Measurements from ENCODE around the gene UBE2V1. TPM values are rescaled to one million over a fixed set of nuclear protein-coding genes. Genes with fewer than 3 reads are reported as not detected.
A peak's percentile ranks its signal among the peaks of the same experiment; 100 is the strongest.

UBE2V1 gene
- total and polyA plus RNA-seq, 2 of the 13 experiments (the other 11 are each of a cell fraction or from before 2014, with no cell fraction given) = 81.3 to 132 TPM

DNA sequence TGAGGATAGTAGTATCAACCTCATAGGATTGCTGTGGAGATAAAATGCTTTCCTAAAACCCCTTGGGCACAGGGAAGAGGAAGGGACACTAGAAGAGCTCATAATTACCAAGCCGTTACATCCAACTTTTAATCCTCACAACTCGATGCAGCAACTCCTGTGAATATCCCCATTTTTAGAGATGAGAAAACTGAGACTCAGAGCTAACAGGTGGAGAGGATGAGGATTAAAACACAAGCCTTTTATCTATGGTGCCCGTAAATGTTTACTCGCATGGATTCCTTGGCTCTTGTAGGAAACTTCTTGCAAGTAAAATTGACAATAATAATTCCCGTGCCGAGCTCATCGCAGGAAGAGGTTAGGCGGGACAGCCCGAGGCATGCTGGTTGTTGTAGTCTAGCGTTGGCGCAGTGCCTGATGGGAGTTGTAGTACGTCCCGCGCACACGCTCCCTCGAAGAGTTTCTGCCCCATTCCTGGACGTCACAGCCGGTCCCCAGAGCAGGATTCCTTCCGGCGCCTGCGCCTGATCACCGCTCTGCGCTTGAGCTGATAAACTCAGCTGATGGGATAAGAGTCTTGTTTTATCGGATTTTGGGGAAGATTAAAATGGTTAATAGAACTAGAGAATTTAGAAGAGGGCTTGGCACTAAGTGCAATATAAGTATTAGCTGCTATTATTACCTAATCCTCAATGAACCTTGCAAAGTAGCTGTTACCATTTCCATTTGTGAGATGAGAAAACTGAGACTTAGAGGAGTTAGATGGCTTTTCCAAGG lies 2.8 kb upstream of the UBE2V1 start (continued):
- TF ChIP-seq, protein P1, sequence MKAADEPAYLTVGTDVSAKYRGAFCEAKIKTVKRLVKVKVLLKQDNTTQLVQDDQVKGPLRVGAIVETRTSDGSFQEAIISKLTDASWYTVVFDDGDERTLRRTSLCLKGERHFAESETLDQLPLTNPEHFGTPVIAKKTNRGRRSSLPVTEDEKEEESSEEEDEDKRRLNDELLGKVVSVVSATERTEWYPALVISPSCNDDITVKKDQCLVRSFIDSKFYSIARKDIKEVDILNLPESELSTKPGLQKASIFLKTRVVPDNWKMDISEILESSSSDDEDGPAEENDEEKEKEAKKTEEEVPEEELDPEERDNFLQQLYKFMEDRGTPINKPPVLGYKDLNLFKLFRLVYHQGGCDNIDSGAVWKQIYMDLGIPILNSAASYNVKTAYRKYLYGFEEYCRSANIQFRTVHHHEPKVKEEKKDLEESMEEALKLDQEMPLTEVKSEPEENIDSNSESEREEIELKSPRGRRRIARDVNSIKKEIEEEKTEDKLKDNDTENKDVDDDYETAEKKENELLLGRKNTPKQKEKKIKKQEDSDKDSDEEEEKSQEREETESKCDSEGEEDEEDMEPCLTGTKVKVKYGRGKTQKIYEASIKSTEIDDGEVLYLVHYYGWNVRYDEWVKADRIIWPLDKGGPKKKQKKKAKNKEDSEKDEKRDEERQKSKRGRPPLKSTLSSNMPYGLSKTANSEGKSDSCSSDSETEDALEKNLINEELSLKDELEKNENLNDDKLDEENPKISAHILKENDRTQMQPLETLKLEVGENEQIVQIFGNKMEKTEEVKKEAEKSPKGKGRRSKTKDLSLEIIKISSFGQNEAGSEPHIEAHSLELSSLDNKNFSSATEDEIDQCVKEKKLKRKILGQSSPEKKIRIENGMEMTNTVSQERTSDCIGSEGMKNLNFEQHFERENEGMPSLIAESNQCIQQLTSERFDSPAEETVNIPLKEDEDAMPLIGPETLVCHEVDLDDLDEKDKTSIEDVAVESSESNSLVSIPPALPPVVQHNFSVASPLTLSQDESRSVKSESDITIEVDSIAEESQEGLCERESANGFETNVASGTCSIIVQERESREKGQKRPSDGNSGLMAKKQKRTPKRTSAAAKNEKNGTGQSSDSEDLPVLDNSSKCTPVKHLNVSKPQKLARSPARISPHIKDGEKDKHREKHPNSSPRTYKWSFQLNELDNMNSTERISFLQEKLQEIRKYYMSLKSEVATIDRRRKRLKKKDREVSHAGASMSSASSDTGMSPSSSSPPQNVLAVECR (CRISPR knock-in tag; IDR thresholded peaks at IDR 0.05; ENCODE audit: borderline replicate concordance) = peak; percentile 81; the same call in 1 of the 2 replicates
- TF ChIP-seq TARDBP (CRISPR knock-in tag; IDR thresholded peaks at IDR 0.05) (peak; percentile 88), KLF9 (CRISPR knock-in tag; IDR thresholded peaks at IDR 0.05; ENCODE audit: low read depth) (peak; percentile 83; the same call in 1 of the 2 replicates)
- TF ChIP-seq, protein P2, sequence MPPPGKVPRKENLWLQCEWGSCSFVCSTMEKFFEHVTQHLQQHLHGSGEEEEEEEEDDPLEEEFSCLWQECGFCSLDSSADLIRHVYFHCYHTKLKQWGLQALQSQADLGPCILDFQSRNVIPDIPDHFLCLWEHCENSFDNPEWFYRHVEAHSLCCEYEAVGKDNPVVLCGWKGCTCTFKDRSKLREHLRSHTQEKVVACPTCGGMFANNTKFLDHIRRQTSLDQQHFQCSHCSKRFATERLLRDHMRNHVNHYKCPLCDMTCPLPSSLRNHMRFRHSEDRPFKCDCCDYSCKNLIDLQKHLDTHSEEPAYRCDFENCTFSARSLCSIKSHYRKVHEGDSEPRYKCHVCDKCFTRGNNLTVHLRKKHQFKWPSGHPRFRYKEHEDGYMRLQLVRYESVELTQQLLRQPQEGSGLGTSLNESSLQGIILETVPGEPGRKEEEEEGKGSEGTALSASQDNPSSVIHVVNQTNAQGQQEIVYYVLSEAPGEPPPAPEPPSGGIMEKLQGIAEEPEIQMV (CRISPR knock-in tag; IDR thresholded peaks at IDR 0.05; ENCODE audit: low read depth) = peak; percentile 67; the same call in 1 of the 2 replicates

DNA sequence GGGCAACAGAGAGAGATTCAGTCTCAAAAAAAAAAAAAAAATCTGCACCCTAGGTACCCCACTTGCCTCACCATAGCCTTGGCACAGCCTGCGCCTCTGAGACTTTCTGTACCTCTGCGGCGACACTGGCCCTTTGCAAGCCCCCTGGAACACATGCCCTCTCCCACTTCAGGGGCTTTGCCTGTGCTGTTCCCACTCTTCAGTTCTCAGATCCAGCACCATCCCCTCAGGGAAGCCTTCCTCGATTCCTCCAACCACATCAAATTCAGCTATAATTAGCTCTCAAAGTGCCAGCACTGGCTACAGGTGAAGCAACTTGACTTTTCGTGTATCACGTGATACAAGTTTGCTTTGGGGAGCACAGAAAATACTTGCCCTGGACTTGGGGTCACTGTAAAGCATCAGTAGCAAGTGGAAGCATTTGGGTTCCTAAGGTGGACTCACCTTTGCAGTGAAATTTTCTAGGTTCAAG lies 2.1 kb upstream of the UBE2V1 start:
- DNase-seq (ENCODE audit: low spot score) (no peak), ATAC-seq (no peak; the same call in 2 of the 3 replicates), FAIRE-seq (no peak)
- Histone ChIP-seq H3K36me3 (replicated peaks in 1 of 2; ENCODE audit: control insufficient read depth in 1 of 2, insufficient read depth in 2 of 2, low read length in 2 of 2) (no peaks in the 10 kb centered on the region; a peak in 1 of 5 replicates), H3K4me1 (ENCODE audit: insufficient read depth, low read length) (peaks cover 57% of the 10 kb centered on the region), H3K27ac (ENCODE audit: extremely low read length, insufficient read depth, low read length) (peak overlapping the region; percentile 37), H4K20me1 (ENCODE audit: insufficient read depth, low read length) (peaks cover 25% of the 10 kb centered on the region), H3K4me3 (replicated peaks in 1 of 3; ENCODE audit: insufficient read depth in 1 of 3, low read depth in 2 of 3, low read length in 3 of 3) (peak overlapping the region; percentile 65 to 94 (median 78)), H3K27me3 (ENCODE audit: control insufficient read depth in 1 of 2, insufficient read depth in 2 of 2, low read length in 2 of 2) (no peaks in the 10 kb centered on the region; a peak in 1 of 5 replicates), H3K4me2 (ENCODE audit: low read depth, low read length) (peak overlapping the region; percentile 92), H3K9ac (ENCODE audit: insufficient read depth, low read depth, low read length) (peak overlapping the region; percentile 76), H2AFZ (ENCODE audit: low read length) (peak overlapping the region; percentile 94), H3K9me3 (ENCODE audit: low read length) (no peaks in the 10 kb centered on the region), H3K79me2 (ENCODE audit: insufficient read depth, low read length) (peaks cover 46% of the 10 kb centered on the region)
- WGBS (ENCODE audit: low lambda C conversion rate) = 39% methylated on average over 6 of the region's 6 CpGs
- ChIA-PET CTCF (ENCODE audit: low intra/inter-chr PET ratio, low total read pairs) (no interaction called here), POLR2A (interaction anchor here (0.6 to 5.8 kb wide), 36 partner anchors 9 to 843 kb away, joined by 3 to 91 read pairs (median 4); partner anchors contain the start of genes CEBPB, DPM1, MOCS3 and PEDS1)
- intact Hi-C loops (cut with micrococcal nuclease; ENCODE audit: unreplicated experiment) = no loop called here
- in situ Hi-C loops (cut with HindIII; ENCODE audit: extremely low pct_ligation_motif_present, low pct_unique_long_range_greater_than_20kb) = loop anchor here (10.0 kb wide), 1 partner anchor 470 kb away; no protein-coding TSS in a partner anchor
- BruUV-seq (replicated peaks) = no TSS peak
- TF ChIP-seq DMAP1 (CRISPR knock-in tag; IDR thresholded peaks at IDR 0.05) (no peak), ARNTL (CRISPR knock-in tag; IDR thresholded peaks at IDR 0.05) (no peak), ETV5 (CRISPR knock-in tag; IDR thresholded peaks at IDR 0.05; ENCODE audit: borderline replicate concordance) (no peak), ZNF431 (CRISPR knock-in tag; IDR thresholded peaks at IDR 0.05; ENCODE audit: borderline replicate concordance, low read depth) (no peak), GTF2F1 (IDR thresholded peaks at IDR 0.05; ENCODE audit: low read length) (0 out of 2 replicates have a peak, but pooled peaks have one; percentile 46), ZNF263 (CRISPR knock-in tag; IDR thresholded peaks at IDR 0.05) (no peak), NKX3-1 (CRISPR knock-in tag; IDR thresholded peaks at IDR 0.05) (no peak), PHB2 (IDR thresholded peaks at IDR 0.05; ENCODE audit: partially characterized antibody) (no peak), NCOA1 (CRISPR knock-in tag; IDR thresholded peaks at IDR 0.05) (no peak), MEF2D (CRISPR knock-in tag; IDR thresholded peaks at IDR 0.05) (no peak), ZSCAN30 (CRISPR knock-in tag; IDR thresholded peaks at IDR 0.05) (no peak), RELA (CRISPR knock-in tag; IDR thresholded peaks at IDR 0.05) (no peak)
- TF ChIP-seq, protein P3, sequence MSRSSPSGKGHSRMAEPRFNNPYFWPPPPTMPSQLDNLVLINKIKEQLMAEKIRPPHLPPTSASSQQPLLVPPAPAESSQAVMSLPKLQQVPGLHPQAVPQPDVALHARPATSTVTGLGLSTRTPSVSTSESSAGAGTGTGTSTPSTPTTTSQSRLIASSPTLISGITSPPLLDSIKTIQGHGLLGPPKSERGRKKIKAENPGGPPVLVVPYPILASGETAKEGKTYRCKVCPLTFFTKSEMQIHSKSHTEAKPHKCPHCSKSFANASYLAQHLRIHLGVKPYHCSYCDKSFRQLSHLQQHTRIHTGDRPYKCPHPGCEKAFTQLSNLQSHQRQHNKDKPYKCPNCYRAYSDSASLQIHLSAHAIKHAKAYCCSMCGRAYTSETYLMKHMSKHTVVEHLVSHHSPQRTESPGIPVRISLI (CRISPR knock-in tag; IDR thresholded peaks at IDR 0.05; ENCODE audit: borderline replicate concordance) = no peak
